Spleen (tissue), 11 donors: Measurements from ENCODE around the gene HRK. TPM values are rescaled to one million over a fixed set of nuclear protein-coding genes. Genes with fewer than 3 reads are reported as not detected.

ENCODE experiments used
- DNase-seq: peaks from one replicate; pipeline ENCODE4 v3.0.0-alpha.2; 2020
- H3K27ac ChIP-seq, 8 donors: fragments of 200-600 bp; sonication (generic) in 7 of 8; 1 replicate in 4 of 8; 2 replicates in 4 of 8; pipeline versions ENCODE4 v1.5.0 to v1.8.0; 2016 to 2021; ENCODE audit warnings: inconsistent platforms in 4 of 8, mild to moderate bottlenecking in 4 of 8, moderate library complexity in 1 of 8
- H3K27me3 ChIP-seq, 7 donors: fragments of 200-600 bp; sonication (generic) in 6 of 7; replicated peaks in 1 of 7; 1 replicate in 4 of 7; 2 replicates in 3 of 7; pipeline versions ENCODE4 v1.5.0 to v1.8.0; 2016 to 2021; ENCODE audit warnings: inconsistent platforms in 3 of 7, mild to moderate bottlenecking in 1 of 7
- H3K36me3 ChIP-seq, 6 donors: fragments of 200-600 bp; sonication (generic) in 5 of 6; 1 replicate in 4 of 6; 2 replicates in 2 of 6; pipeline versions ENCODE4 v1.5.0 to v1.8.0; 2016 to 2021; ENCODE audit warnings: inconsistent platforms in 2 of 6
- H3K4me1 ChIP-seq, 6 donors: fragments of 200-600 bp; sonication (generic) in 5 of 6; 1 replicate in 3 of 6; 2 replicates in 3 of 6; pipeline versions ENCODE4 v1.5.0 to v1.8.0; 2016 to 2021; ENCODE audit warnings: inconsistent platforms in 3 of 6
- H3K4me3 ChIP-seq, 8 donors: fragments of 200-600 bp; sonication (generic) in 7 of 8; 1 replicate in 4 of 8; 2 replicates in 4 of 8; pipeline versions ENCODE4 v1.5.0 to v1.8.0; 2016 to 2021; ENCODE audit warnings: inconsistent platforms in 4 of 8, mild to moderate bottlenecking in 4 of 8, moderate library complexity in 2 of 8
- H3K9me3 ChIP-seq, 8 donors: fragments of 200-600 bp; sonication (generic) in 7 of 8; 1 replicate in 4 of 8; 2 replicates in 4 of 8; pipeline versions ENCODE4 v1.5.0 to v1.8.0; 2016 to 2021; ENCODE audit warnings: inconsistent platforms in 4 of 8
- POLR2A ChIP-seq, 3 donors: fragments of 450-650 bp; IDR thresholded peaks; one replicate each; pipeline ENCODE4 v1.5.1; 2017; ENCODE audit warnings: antibody characterized with exemption in 3 of 3, mild to moderate bottlenecking in 1 of 3
- POLR2AphosphoS5 ChIP-seq, 3 donors: sonication (generic); formaldehyde crosslinking; IDR thresholded peaks; one replicate each; pipeline ENCODE4 v1.5.1; 2017; ENCODE audit warnings: antibody characterized with exemption in 3 of 3
- WGBS, 5 donors: extraction: QIAGEN DNeasy Blood & Tissue Kit in 3 of 5; methylation state at CpG; one replicate each; pipeline versions ENCODE4 v1.1.5 to v1.1.7; 2013 to 2018; 5-methylcytosine and 5-hydroxymethylcytosine counted together
- intact Hi-C: fragments of 100-400 bp; cut with DNase I; formaldehyde crosslinking; loops from one replicate; pipeline ENCODE4 v1.15.0; 2023; ENCODE audit warnings: low total_unique reads
- polyA plus RNA-seq, 3 donors: library from polyadenylated mRNA; stranded (reverse); fragments of 200-250 nt; gene quantifications; one replicate each; pipeline ENCODE4 v1.2.1, GENCODE V29; 2013
- total RNA-seq, 7 donors: library from RNA; depleted of rRNA in 3 of 7; stranded (reverse); fragments of >200 nt in 3 of 7; fragmentation: NEBNext Ultra II Directional in 4 of 7; extraction: Animal tissue kit (Norgen Biotek cat#: 25700) in 4 of 7; gene quantifications; one replicate each; pipeline versions ENCODE4 v1.1.0 to v1.2.1, GENCODE V29; 2016 to 2021
- TF ChIP-seq, protein P1 (sequence below), 11 experiments: fragments of 200-600 bp in 7 of 11; fragments of 450-650 bp in 4 of 11; sonication (generic) in 4 of 11; IDR thresholded peaks in 8 of 11; conservative IDR thresholded peaks in 3 of 11; 1 replicate in 7 of 11; 2 replicates in 4 of 11; pipeline versions ENCODE4 v1.4.0 to v1.8.0; 2016 to 2021; ENCODE audit warnings: antibody characterized with exemption in 11 of 11, inconsistent platforms in 4 of 11, mild to moderate bottlenecking in 1 of 11
- donor health status: healthy with polysubstance abuse.
- donor health status: DM: no; HTN: no; CAD: no; lungs with moderate emphysema.
- donor health status: DM: no; HTN: no; CAD: no.
- donor health status: Bipolar disorder and iron deficiency.
- donor health status: healthy.
- donor health status: DM: no; HTN: no; CAD: no.
- donor health status: DM: yes; HTN: yes; CAD: no.

Gene HRK
- total and polyA plus RNA-seq, 10 donors: 0.07 to 0.76 (median 0.37) TPM; not detected in 1

DNA sequence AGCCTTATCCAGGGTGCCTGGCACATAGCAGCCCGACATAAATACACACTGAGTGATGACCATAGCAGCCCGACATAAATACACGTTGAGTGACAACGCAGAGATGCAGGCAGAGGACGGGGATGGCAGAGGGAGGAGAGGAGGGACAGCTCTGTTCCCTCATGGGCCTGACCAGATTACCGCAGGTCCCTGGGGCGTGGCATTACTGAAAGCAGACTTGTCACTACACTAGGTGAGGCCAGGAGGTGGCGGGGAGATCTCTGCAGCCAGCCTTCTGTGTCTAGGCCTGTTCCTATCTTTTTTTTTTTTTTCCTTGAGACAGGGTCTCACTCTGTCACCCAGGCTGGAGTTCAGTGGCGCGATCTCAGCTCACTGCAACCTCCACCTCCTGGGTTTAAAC lies 69.0 kb downstream of the HRK start:
- Histone ChIP-seq H3K27me3 (no peaks in the 10 kb centered on the region), H3K4me1 (no peaks in the 10 kb centered on the region), H3K4me3 (no peak overlapping the region), H3K9me3 (no peaks in the 10 kb centered on the region), H3K36me3 (no peaks in the 10 kb centered on the region), H3K27ac (no peak overlapping the region)
- intact Hi-C loops: no loop called here
- 87 to 92% (median 90%) methylated on average over 10 of the region's 10 CpGs for WGBS, 5 donors
- DNase-seq: peak; percentile 59
- TF ChIP-seq POLR2AphosphoS5 (IDR thresholded peaks at IDR 0.05) (no peak), POLR2A (IDR thresholded peaks at IDR 0.05) (no peak)
- TF ChIP-seq, protein P1, sequence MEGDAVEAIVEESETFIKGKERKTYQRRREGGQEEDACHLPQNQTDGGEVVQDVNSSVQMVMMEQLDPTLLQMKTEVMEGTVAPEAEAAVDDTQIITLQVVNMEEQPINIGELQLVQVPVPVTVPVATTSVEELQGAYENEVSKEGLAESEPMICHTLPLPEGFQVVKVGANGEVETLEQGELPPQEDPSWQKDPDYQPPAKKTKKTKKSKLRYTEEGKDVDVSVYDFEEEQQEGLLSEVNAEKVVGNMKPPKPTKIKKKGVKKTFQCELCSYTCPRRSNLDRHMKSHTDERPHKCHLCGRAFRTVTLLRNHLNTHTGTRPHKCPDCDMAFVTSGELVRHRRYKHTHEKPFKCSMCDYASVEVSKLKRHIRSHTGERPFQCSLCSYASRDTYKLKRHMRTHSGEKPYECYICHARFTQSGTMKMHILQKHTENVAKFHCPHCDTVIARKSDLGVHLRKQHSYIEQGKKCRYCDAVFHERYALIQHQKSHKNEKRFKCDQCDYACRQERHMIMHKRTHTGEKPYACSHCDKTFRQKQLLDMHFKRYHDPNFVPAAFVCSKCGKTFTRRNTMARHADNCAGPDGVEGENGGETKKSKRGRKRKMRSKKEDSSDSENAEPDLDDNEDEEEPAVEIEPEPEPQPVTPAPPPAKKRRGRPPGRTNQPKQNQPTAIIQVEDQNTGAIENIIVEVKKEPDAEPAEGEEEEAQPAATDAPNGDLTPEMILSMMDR (IDR thresholded peaks at IDR 0.05 in 8 of 11, conservative IDR thresholded peaks at IDR 0.05 in 3 of 11): no peak

- 81 to 87% (median 87%) methylated on average over 18 of the region's 18 CpGs for WGBS, 5 donors
- TF ChIP-seq POLR2AphosphoS5 (IDR thresholded peaks at IDR 0.05) (no peak), POLR2A (IDR thresholded peaks at IDR 0.05) (no peak)
- TF ChIP-seq, protein P1 (IDR thresholded peaks at IDR 0.05 in 8 of 11, conservative IDR thresholded peaks at IDR 0.05 in 3 of 11): no peak
- no peak overlapping the region for H3K4me3 ChIP-seq
- H3K9me3 ChIP-seq: no peaks in the 10 kb centered on the region
- peaks cover 0 to 9% (median 0%) of the 10 kb centered on the region in 6 donors for H3K4me1 ChIP-seq
- DNase-seq: peak; percentile 52
- no peak overlapping the region for H3K27ac ChIP-seq
- intact Hi-C loops: no loop called here
- H3K27me3 ChIP-seq: no peaks in the 10 kb centered on the region
- no peaks in the 10 kb centered on the region for H3K36me3 ChIP-seq
Observed at GRCh38 chr12:116808113-116809105, 72.8 kb downstream of the HRK start.

DNA sequence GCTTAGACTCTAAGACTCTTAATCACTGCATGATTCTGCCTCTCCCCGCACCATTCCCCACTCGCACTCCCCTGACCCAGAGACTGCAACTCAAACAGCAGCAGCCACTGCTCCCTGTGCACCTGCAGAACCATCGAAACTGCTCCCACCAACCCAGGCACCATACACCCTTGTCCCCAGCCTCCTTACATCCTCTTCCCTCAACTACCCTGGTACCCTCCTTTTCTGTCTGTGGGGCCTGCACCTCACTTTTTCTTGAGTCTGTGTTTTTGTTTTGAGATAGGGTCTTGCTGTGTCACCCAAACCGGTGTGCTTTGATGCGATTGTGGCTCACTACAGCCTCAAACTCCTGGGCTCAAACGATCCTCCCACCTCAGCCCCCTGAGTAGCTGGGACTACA lies 73.7 kb downstream of the HRK start:
- no peak overlapping the region for H3K27ac ChIP-seq
- no peaks in the 10 kb centered on the region for H3K9me3 ChIP-seq
- TF ChIP-seq POLR2A (IDR thresholded peaks at IDR 0.05) (no peak), POLR2AphosphoS5 (IDR thresholded peaks at IDR 0.05) (no peak)
- TF ChIP-seq, protein P1 (IDR thresholded peaks at IDR 0.05 in 8 of 11, conservative IDR thresholded peaks at IDR 0.05 in 3 of 11): no peak
- H3K36me3 ChIP-seq: no peaks in the 10 kb centered on the region
- H3K4me1 ChIP-seq: peaks cover 0 to 9% (median 0%) of the 10 kb centered on the region in 6 donors
- no peak overlapping the region for H3K4me3 ChIP-seq
- 78 to 90% (median 87%) methylated on average over 6 of the region's 6 CpGs for WGBS, 5 donors
- intact Hi-C loops: no loop called here
- DNase-seq: peak; percentile 38
- no peaks in the 10 kb centered on the region for H3K27me3 ChIP-seq

- no peaks in the 10 kb centered on the region for H3K36me3 ChIP-seq
- no peaks in the 10 kb centered on the region for H3K9me3 ChIP-seq
- peak; percentile 43 for DNase-seq
- TF ChIP-seq, protein P1 (IDR thresholded peaks at IDR 0.05 in 8 of 11, conservative IDR thresholded peaks at IDR 0.05 in 3 of 11): no peak
- H3K27ac ChIP-seq: no peak overlapping the region
- WGBS, 5 donors: 72 to 85% (median 80%) methylated on average over 10 of the region's 10 CpGs
- H3K4me1 ChIP-seq: peaks cover 0 to 9% (median 0%) of the 10 kb centered on the region in 6 donors
- no peaks in the 10 kb centered on the region for H3K27me3 ChIP-seq
- intact Hi-C loops: no loop called here
- no peak overlapping the region for H3K4me3 ChIP-seq
Observed at GRCh38 chr12:116806845-116807440, 74.3 kb downstream of the HRK start.
